Liver (tissue), 9 donors: ENCODE measurements around the gene LBH. TPM values are rescaled to one million over a fixed set of nuclear protein-coding genes. Genes with fewer than 3 reads are reported as not detected.

Experiments used
- DNase-seq: peaks from one replicate; pipeline ENCODE4 v3.0.0-alpha.2; 2017; ENCODE audit warnings: low spot score
- H3K27ac ChIP-seq, 2 donors: one replicate each; pipeline ENCODE4 v1.7.0; 2013; ENCODE audit warnings: inconsistent platforms in 2 of 2, low read length in 2 of 2, control low read depth in 1 of 2, low read depth in 1 of 2, mild to moderate bottlenecking in 1 of 2
- H3K27me3 ChIP-seq, 4 donors: one replicate each; pipeline versions ENCODE4 v1.6.1 to v1.7.0; 2013; ENCODE audit warnings: low read length in 3 of 4, inconsistent platforms in 1 of 4, mild to moderate bottlenecking in 1 of 4, moderate library complexity in 1 of 4; ENCODE audit not compliant: control insufficient read depth in 4 of 4, insufficient read depth in 4 of 4
- H3K36me3 ChIP-seq, 4 donors: one replicate each; pipeline versions ENCODE4 v1.6.1 to v1.7.0; 2013; ENCODE audit warnings: low read length in 3 of 4, mild to moderate bottlenecking in 3 of 4, low read depth in 1 of 4, moderate library complexity in 1 of 4; ENCODE audit not compliant: control insufficient read depth in 4 of 4, insufficient read depth in 3 of 4
- H3K4me1 ChIP-seq, 4 donors: one replicate each; pipeline versions ENCODE4 v1.6.1 to v1.7.0; 2013; ENCODE audit warnings: low read length in 3 of 4, mild to moderate bottlenecking in 3 of 4, moderate library complexity in 1 of 4; ENCODE audit not compliant: control insufficient read depth in 4 of 4, insufficient read depth in 4 of 4
- H3K4me3 ChIP-seq, 3 donors: one replicate each; pipeline versions ENCODE4 v1.6.1 to v1.7.0; 2013; ENCODE audit warnings: low read length in 3 of 3, control low read depth in 1 of 3, low read depth in 1 of 3, mild to moderate bottlenecking in 1 of 3
- H3K9ac ChIP-seq, 2 donors: one replicate each; pipeline ENCODE4 v1.7.0; 2013; ENCODE audit warnings: low read length in 2 of 2, mild to moderate bottlenecking in 2 of 2, moderate library complexity in 2 of 2, control low read depth in 1 of 2, low read depth in 1 of 2
- H3K9me3 ChIP-seq, 4 donors: one replicate each; pipeline versions ENCODE4 v1.6.1 to v1.7.0; 2013; ENCODE audit warnings: low read length in 3 of 4; ENCODE audit not compliant: control insufficient read depth in 4 of 4
- ATF3 ChIP-seq: IDR thresholded peaks from 2 replicates; pipeline ENCODE4 v1.6.1; 2016; ENCODE audit warnings: antibody characterized with exemption
- CTCF ChIP-seq: fragments of 150-350 bp; IDR thresholded peaks from 2 replicates; pipeline ENCODE4 v1.5.1; 2017; ENCODE audit warnings: improper control_type of control experiment, low read depth, low read length; ENCODE audit not compliant: missing input control
- EGR1 ChIP-seq, 2 donors: IDR thresholded peaks; 2 replicates each; pipeline ENCODE4 v1.6.1; 2016 to 2018; ENCODE audit warnings: antibody characterized with exemption in 2 of 2, low read depth in 2 of 2
- FOXA1 ChIP-seq: IDR thresholded peaks from 2 replicates; pipeline ENCODE4 v1.6.1; 2016; ENCODE audit warnings: antibody characterized with exemption
- GABPA ChIP-seq, 2 donors: IDR thresholded peaks in 1 of 2; conservative IDR thresholded peaks in 1 of 2; 2 replicates each; pipeline ENCODE4 v1.6.1; 2016; ENCODE audit warnings: antibody characterized with exemption in 2 of 2, mild to moderate bottlenecking in 1 of 2, moderate library complexity in 1 of 2
- HNF4A ChIP-seq, 2 donors: conservative IDR thresholded peaks; 2 replicates each; pipeline ENCODE4 v1.6.1; 2016; ENCODE audit warnings: antibody characterized with exemption in 2 of 2, mild to moderate bottlenecking in 2 of 2
- HNF4G ChIP-seq: IDR thresholded peaks from 2 replicates; pipeline ENCODE4 v1.6.1; 2016; ENCODE audit warnings: antibody characterized with exemption
- JUND ChIP-seq, 2 donors: IDR thresholded peaks; 2 replicates each; pipeline ENCODE4 v1.6.1; 2016; ENCODE audit warnings: antibody characterized with exemption in 2 of 2
- MAX ChIP-seq: IDR thresholded peaks from 2 replicates; pipeline ENCODE4 v1.6.1; 2016; ENCODE audit warnings: antibody characterized with exemption
- NR2F2 ChIP-seq: IDR thresholded peaks from 2 replicates; pipeline ENCODE4 v1.6.1; 2016; ENCODE audit warnings: antibody characterized with exemption
- RAD21 ChIP-seq, 2 donors: IDR thresholded peaks; 2 replicates each; pipeline ENCODE4 v1.6.1; 2016; ENCODE audit warnings: antibody characterized with exemption in 2 of 2, mild to moderate bottlenecking in 2 of 2
- RXRA ChIP-seq, 2 donors: IDR thresholded peaks; 2 replicates each; pipeline ENCODE4 v1.6.1; 2017 to 2018; ENCODE audit warnings: antibody characterized with exemption in 2 of 2, mild to moderate bottlenecking in 1 of 2
- SP1 ChIP-seq: IDR thresholded peaks from 2 replicates; pipeline ENCODE4 v1.6.1; 2018; ENCODE audit warnings: antibody characterized with exemption, mild to moderate bottlenecking
- YY1 ChIP-seq: IDR thresholded peaks from 2 replicates; pipeline ENCODE4 v1.6.1; 2016; ENCODE audit warnings: antibody characterized with exemption, mild to moderate bottlenecking
- ZBTB33 ChIP-seq: IDR thresholded peaks from 2 replicates; pipeline ENCODE4 v1.6.1; 2016; ENCODE audit warnings: antibody characterized with exemption
- WGBS: extraction: QIAGEN DNeasy Blood & Tissue Kit; methylation state at CpG from one replicate; pipeline ENCODE4 v1.1.7; 2013; 5-methylcytosine and 5-hydroxymethylcytosine counted together
- polyA plus RNA-seq, 2 donors: library from polyadenylated mRNA; stranded (reverse) in 1 of 2; unstranded in 1 of 2; fragments of 200-250 nt in 1 of 2; fragments of >200 nt in 1 of 2; fragmentation: Nextera tagmentation in 1 of 2; extraction: Ambion mirVana in 1 of 2; gene quantifications; one replicate each; pipeline versions ENCODE4 v1.2.1 to v1.2.3, GENCODE V29; 2013 to 2015
- total RNA-seq, 2 donors: library from RNA; depleted of rRNA; stranded (reverse); fragments of >200 nt; gene quantifications; one replicate each; pipeline ENCODE4 v1.2.3, GENCODE V29; 2014
- donor health status: healthy.
- donor health status: healthy.
- donor health status: healthy.
- donor health status: healthy.
- donor health status: healthy.

The LBH gene
- total and polyA plus RNA-seq, 4 donors: 4.1 to 50.8 (median 9.1) TPM

- Histone ChIP-seq H3K9ac (no peak overlapping the region), H3K36me3 (no peaks in the 10 kb centered on the region), H3K9me3 (no peaks in the 10 kb centered on the region), H3K4me3 (no peak overlapping the region), H3K27ac (no peak overlapping the region), H3K4me1 (peaks cover 0 to 8% (median 0%) of the 10 kb centered on the region in 4 donors), H3K27me3 (no peaks in the 10 kb centered on the region)
- TF ChIP-seq SP1 (no peak), CTCF (peak; percentile 69), RAD21 (IDR thresholded peaks at IDR 0.05) (peak; percentile 67 to 80), FOXA1 (no peak)
- peak; percentile 85 for DNase-seq
- WGBS: 61% methylated on average over 11 of the region's 11 CpGs
These were observed 8.1 kb downstream of the LBH start for GRCh38 chr2:30239308-30239985.

- Histone ChIP-seq H3K9me3 (no peaks in the 10 kb centered on the region), H3K4me1 (peaks cover 0 to 5% (median under 1%) of the 10 kb centered on the region in 4 donors), H3K27ac (no peak overlapping the region), H3K4me3 (no peak overlapping the region), H3K27me3 (no peaks in the 10 kb centered on the region), H3K36me3 (no peaks in the 10 kb centered on the region), H3K9ac (no peak overlapping the region)
- 81% methylated on average over 12 of the region's 12 CpGs for WGBS
- DNase-seq: no peak
- TF ChIP-seq RAD21 (IDR thresholded peaks at IDR 0.05): no peak
- no peak for TF ChIP-seq SP1
- TF ChIP-seq ATF3: no peak
- no peak for TF ChIP-seq YY1
- TF ChIP-seq CTCF: no peak
- TF ChIP-seq ZBTB33: no peak
- TF ChIP-seq NR2F2: no peak
- no peak for TF ChIP-seq FOXA1
- TF ChIP-seq EGR1 (IDR thresholded peaks at IDR 0.05; ENCODE audit: low read depth in 2 of 2): no peak
- TF ChIP-seq MAX: no peak
- TF ChIP-seq RXRA (IDR thresholded peaks at IDR 0.05): no peak
- no peak for TF ChIP-seq HNF4G
- TF ChIP-seq GABPA (IDR thresholded peaks at IDR 0.05 in 1 of 2, conservative IDR thresholded peaks at IDR 0.05 in 1 of 2): no peak
- TF ChIP-seq JUND (IDR thresholded peaks at IDR 0.05): no peak
- TF ChIP-seq HNF4A (conservative IDR thresholded peaks at IDR 0.05): no peak
These were observed 8.8 kb downstream of the LBH start for GRCh38 chr2:30239986-30240752.
